ENCODE data around the gene BCAR3. TPM values are rescaled to one million over a fixed set of nuclear protein-coding genes. Genes with fewer than 3 reads are reported as not detected.

The BCAR3 gene
- total RNA-seq (2022): 15.6 and 15.7 TPM in 2 replicates
- Bru-seq, nascent RNA: percentile 61 among the genes with signal in this experiment
- BruChase-seq, experiment 1, labeled RNA remaining after a 6-hour chase: percentile 48 among the genes with signal in this experiment
- percentile 44 among the genes with signal in this experiment for BruChase-seq, experiment 2, labeled RNA remaining after a 2-hour chase
- long read RNA-seq, transcript BCAR3-211 (8 exons, 2,114 nt): minor isoform, 5 of 30 reads
- long read RNA-seq, transcript BCAR3-201 (12 exons, 3,171 nt): major isoform, 12 of 30 reads
- long read RNA-seq, partial matches to known transcripts: 1 of 30 reads
- long read RNA-seq, other reads (novel, unspliced or antisense): 8 of 30 reads

- BruUV-seq (replicated peaks): TSS peak; percentile 58
- intact Hi-C loops (cut with micrococcal nuclease; ENCODE audit: unreplicated experiment): loop anchor here (2.0 to 10.0 kb wide), 3 partner anchors 53 to 237 kb away; partner anchors contain the start of gene FNBP1L
- CTCF ChIA-PET: interaction anchor here (0.6 to 2.0 kb wide), 8 partner anchors 9 to 166 kb away, joined by 3 to 8 read pairs (median 4); no protein-coding TSS in a partner anchor
- Mint-ChIP-seq H3K27ac (ENCODE audit: unreplicated experiment) (peak within 1 kb of the TSS; percentile 81), H3K27me3 (ENCODE audit: unreplicated experiment) (no peaks in the 10 kb centered on the region), H3K4me1 (ENCODE audit: low read depth, unreplicated experiment) (peaks cover 28% of the 10 kb centered on the region), H3K36me3 (ENCODE audit: insufficient read depth, unreplicated experiment) (peaks cover 26% of the 10 kb centered on the region), H3K9me3 (ENCODE audit: low read depth, unreplicated experiment) (no peaks in the 10 kb centered on the region), H3K4me3 (ENCODE audit: low read depth, unreplicated experiment) (peak within 1 kb of the TSS; percentile 92)
- peak; percentile 82 for DNase-seq
- no peak for TF ChIP-seq CTCF (IDR thresholded peaks at IDR 0.05; ENCODE audit: unreplicated experiment)
Observed at GRCh38 chr1:93681101-93681988, at the start of gene BCAR3. TSS of gene BCAR3 (minus strand) at chr1:93681837. CDS start at chr1:93674930, 6,907 bp downstream.

GRCh38 chr1:93730621-93731020 is 49.0 kb upstream of the BCAR3 start:
- no TSS peak for BruUV-seq (replicated peaks)
- Mint-ChIP-seq H3K27ac (ENCODE audit: unreplicated experiment) (no peak overlapping the region), H3K9me3 (ENCODE audit: low read depth, unreplicated experiment) (no peaks in the 10 kb centered on the region), H3K4me1 (ENCODE audit: low read depth, unreplicated experiment) (no peaks in the 10 kb centered on the region), H3K36me3 (ENCODE audit: insufficient read depth, unreplicated experiment) (no peaks in the 10 kb centered on the region), H3K4me3 (ENCODE audit: low read depth, unreplicated experiment) (no peak overlapping the region), H3K27me3 (ENCODE audit: unreplicated experiment) (no peaks in the 10 kb centered on the region)
- CTCF ChIA-PET: no interaction called here
- DNase-seq: no peak
- intact Hi-C loops (cut with micrococcal nuclease; ENCODE audit: unreplicated experiment): no loop called here
- TF ChIP-seq CTCF (IDR thresholded peaks at IDR 0.05; ENCODE audit: unreplicated experiment): no peak

- BruUV-seq (replicated peaks): no TSS peak
- H3K4me3 Mint-ChIP-seq (ENCODE audit: low read depth, unreplicated experiment): no peak overlapping the region
- no peaks in the 10 kb centered on the region for H3K9me3 Mint-ChIP-seq (ENCODE audit: low read depth, unreplicated experiment)
- no peak for DNase-seq
- no peaks in the 10 kb centered on the region for H3K27me3 Mint-ChIP-seq (ENCODE audit: unreplicated experiment)
- no peak for TF ChIP-seq CTCF (IDR thresholded peaks at IDR 0.05; ENCODE audit: unreplicated experiment)
- H3K27ac Mint-ChIP-seq (ENCODE audit: unreplicated experiment): no peak overlapping the region
- H3K36me3 Mint-ChIP-seq (ENCODE audit: insufficient read depth, unreplicated experiment): no peaks in the 10 kb centered on the region
- CTCF ChIA-PET: no interaction called here
- no peaks in the 10 kb centered on the region for H3K4me1 Mint-ChIP-seq (ENCODE audit: low read depth, unreplicated experiment)
- intact Hi-C loops (cut with micrococcal nuclease; ENCODE audit: unreplicated experiment): no loop called here
Observed at GRCh38 chr1:93729906-93730305, 48.3 kb upstream of the BCAR3 start.

- BruUV-seq (replicated peaks): no TSS peak
- CTCF ChIA-PET: no interaction called here
- intact Hi-C loops (cut with micrococcal nuclease; ENCODE audit: unreplicated experiment): no loop called here
- no peak overlapping the region for H3K27ac Mint-ChIP-seq (ENCODE audit: unreplicated experiment)
- H3K27me3 Mint-ChIP-seq (ENCODE audit: unreplicated experiment): no peaks in the 10 kb centered on the region
- DNase-seq: no peak
- no peak for TF ChIP-seq CTCF (IDR thresholded peaks at IDR 0.05; ENCODE audit: unreplicated experiment)
- no peaks in the 10 kb centered on the region for H3K36me3 Mint-ChIP-seq (ENCODE audit: insufficient read depth, unreplicated experiment)
- no peaks in the 10 kb centered on the region for H3K9me3 Mint-ChIP-seq (ENCODE audit: low read depth, unreplicated experiment)
- H3K4me1 Mint-ChIP-seq (ENCODE audit: low read depth, unreplicated experiment): no peaks in the 10 kb centered on the region
- no peak overlapping the region for H3K4me3 Mint-ChIP-seq (ENCODE audit: low read depth, unreplicated experiment)
Observed at GRCh38 chr1:93729502-93729901, 47.9 kb upstream of the BCAR3 start.
